ENCODE data around the gene CA5A.
"Not testable (repeated sequence)": the region's sequence is repeated elsewhere in the genome, so short reads cannot be mapped to it uniquely, and the experiment has no call there.

Gene CA5A

GRCh38 chr16:87917503-87917902, 18.8 kb downstream of the CA5A start:
- H3K27ac ChIP-seq (ENCODE audit: low read length) = no peak overlapping the region
- H3K9me3 ChIP-seq (ENCODE audit: insufficient read depth, low read depth, low read length) = no peaks in the 10 kb centered on the region
- no peak overlapping the region for H3K9ac ChIP-seq (ENCODE audit: low read depth, low read length)
- H3K27me3 ChIP-seq (ENCODE audit: insufficient read depth, low read length) = no peaks in the 10 kb centered on the region
- H3K4me3 ChIP-seq (ENCODE audit: low read length) = no peak overlapping the region
- no peaks in the 10 kb centered on the region for H3K4me1 ChIP-seq (ENCODE audit: insufficient read depth, low read length)
- H3K36me3 ChIP-seq (ENCODE audit: insufficient read depth, low read depth, low read length) = no peaks in the 10 kb centered on the region

GRCh38 chr16:87914812-87915211, 21.5 kb downstream of the CA5A start:
- no peaks in the 10 kb centered on the region for H3K9me3 ChIP-seq (ENCODE audit: insufficient read depth, low read depth, low read length)
- H3K4me1 ChIP-seq (ENCODE audit: insufficient read depth, low read length) = no peaks in the 10 kb centered on the region
- no peak overlapping the region for H3K27ac ChIP-seq (ENCODE audit: low read length)
- H3K9ac ChIP-seq (ENCODE audit: low read depth, low read length) = no peak overlapping the region
- H3K36me3 ChIP-seq (ENCODE audit: insufficient read depth, low read depth, low read length) = no peaks in the 10 kb centered on the region
- no peak overlapping the region for H3K4me3 ChIP-seq (ENCODE audit: low read length)
- H3K27me3 ChIP-seq (ENCODE audit: insufficient read depth, low read length) = no peaks in the 10 kb centered on the region

GRCh38 chr16:87914021-87914725, 22.2 kb downstream of the CA5A start:
- H3K4me1 ChIP-seq (ENCODE audit: insufficient read depth, low read length); H3K9me3 ChIP-seq (ENCODE audit: insufficient read depth, low read depth, low read length); H3K27ac ChIP-seq (ENCODE audit: low read length); H3K9ac ChIP-seq (ENCODE audit: low read depth, low read length); H3K27me3 ChIP-seq (ENCODE audit: insufficient read depth, low read length); H3K4me3 ChIP-seq (ENCODE audit: low read length); H3K36me3 ChIP-seq (ENCODE audit: insufficient read depth, low read depth, low read length): not testable (repeated sequence)

- H3K9ac ChIP-seq (ENCODE audit: low read depth, low read length) = not testable (repeated sequence)
Observed at GRCh38 chr16:87912691-87913090, 23.6 kb downstream of the CA5A start.

GRCh38 chr16:87911106-87911763, 25.1 kb downstream of the CA5A start:
- not testable (repeated sequence) for H3K4me1 ChIP-seq (ENCODE audit: insufficient read depth, low read length); H3K36me3 ChIP-seq (ENCODE audit: insufficient read depth, low read depth, low read length); H3K9me3 ChIP-seq (ENCODE audit: insufficient read depth, low read depth, low read length); H3K27me3 ChIP-seq (ENCODE audit: insufficient read depth, low read length); H3K4me3 ChIP-seq (ENCODE audit: low read length); H3K9ac ChIP-seq (ENCODE audit: low read depth, low read length); H3K27ac ChIP-seq (ENCODE audit: low read length)

More at GRCh38 chr16:87912691-87913090, 23.6 kb downstream of the CA5A start:
- H3K9me3 ChIP-seq (ENCODE audit: insufficient read depth, low read depth, low read length); H3K4me1 ChIP-seq (ENCODE audit: insufficient read depth, low read length); H3K27ac ChIP-seq (ENCODE audit: low read length); H3K27me3 ChIP-seq (ENCODE audit: insufficient read depth, low read length); H3K36me3 ChIP-seq (ENCODE audit: insufficient read depth, low read depth, low read length); H3K4me3 ChIP-seq (ENCODE audit: low read length): not testable (repeated sequence)

GRCh38 chr16:87909203-87909935, 27.0 kb downstream of the CA5A start:
- not testable (repeated sequence) for H3K9me3 ChIP-seq (ENCODE audit: insufficient read depth, low read depth, low read length); H3K4me3 ChIP-seq (ENCODE audit: low read length); H3K9ac ChIP-seq (ENCODE audit: low read depth, low read length); H3K4me1 ChIP-seq (ENCODE audit: insufficient read depth, low read length); H3K27ac ChIP-seq (ENCODE audit: low read length); H3K36me3 ChIP-seq (ENCODE audit: insufficient read depth, low read depth, low read length); H3K27me3 ChIP-seq (ENCODE audit: insufficient read depth, low read length)

- not testable (repeated sequence) for H3K27me3 ChIP-seq (ENCODE audit: insufficient read depth, low read length)
Observed at GRCh38 chr16:87908101-87908500, 28.2 kb downstream of the CA5A start.

GRCh38 chr16:87905521-87905920, 30.8 kb downstream of the CA5A start:
- not testable (repeated sequence) for H3K27ac ChIP-seq (ENCODE audit: low read length); H3K27me3 ChIP-seq (ENCODE audit: insufficient read depth, low read length); H3K36me3 ChIP-seq (ENCODE audit: insufficient read depth, low read depth, low read length); H3K4me1 ChIP-seq (ENCODE audit: insufficient read depth, low read length); H3K4me3 ChIP-seq (ENCODE audit: low read length); H3K9ac ChIP-seq (ENCODE audit: low read depth, low read length); H3K9me3 ChIP-seq (ENCODE audit: insufficient read depth, low read depth, low read length)

More at GRCh38 chr16:87908101-87908500, 28.2 kb downstream of the CA5A start:
- H3K9me3 ChIP-seq (ENCODE audit: insufficient read depth, low read depth, low read length); H3K4me1 ChIP-seq (ENCODE audit: insufficient read depth, low read length); H3K27ac ChIP-seq (ENCODE audit: low read length); H3K9ac ChIP-seq (ENCODE audit: low read depth, low read length); H3K36me3 ChIP-seq (ENCODE audit: insufficient read depth, low read depth, low read length); H3K4me3 ChIP-seq (ENCODE audit: low read length): not testable (repeated sequence)

- not testable (repeated sequence) for H3K4me3 ChIP-seq (ENCODE audit: low read length); H3K9ac ChIP-seq (ENCODE audit: low read depth, low read length); H3K36me3 ChIP-seq (ENCODE audit: insufficient read depth, low read depth, low read length); H3K27ac ChIP-seq (ENCODE audit: low read length); H3K4me1 ChIP-seq (ENCODE audit: insufficient read depth, low read length); H3K9me3 ChIP-seq (ENCODE audit: insufficient read depth, low read depth, low read length); H3K27me3 ChIP-seq (ENCODE audit: insufficient read depth, low read length)
Observed at GRCh38 chr16:87904963-87905362, 31.4 kb downstream of the CA5A start.

GRCh38 chr16:87900489-87900888, 35.8 kb downstream of the CA5A start:
- H3K4me3 ChIP-seq (ENCODE audit: low read length); H3K4me1 ChIP-seq (ENCODE audit: insufficient read depth, low read length); H3K36me3 ChIP-seq (ENCODE audit: insufficient read depth, low read depth, low read length); H3K27me3 ChIP-seq (ENCODE audit: insufficient read depth, low read length); H3K9ac ChIP-seq (ENCODE audit: low read depth, low read length); H3K9me3 ChIP-seq (ENCODE audit: insufficient read depth, low read depth, low read length); H3K27ac ChIP-seq (ENCODE audit: low read length): not testable (repeated sequence)

- Histone ChIP-seq H3K27ac (ENCODE audit: low read length) (no peak overlapping the region), H3K9me3 (ENCODE audit: insufficient read depth, low read depth, low read length) (no peaks in the 10 kb centered on the region), H3K27me3 (ENCODE audit: insufficient read depth, low read length) (no peaks in the 10 kb centered on the region), H3K9ac (ENCODE audit: low read depth, low read length) (no peak overlapping the region), H3K36me3 (ENCODE audit: insufficient read depth, low read depth, low read length) (no peaks in the 10 kb centered on the region), H3K4me3 (ENCODE audit: low read length) (no peak overlapping the region), H3K4me1 (ENCODE audit: insufficient read depth, low read length) (no peaks in the 10 kb centered on the region)
Observed at GRCh38 chr16:87897521-87898505, 38.5 kb downstream of the CA5A start.
